ENCODE results near the gene NFIC.

NFIC gene

DNA sequence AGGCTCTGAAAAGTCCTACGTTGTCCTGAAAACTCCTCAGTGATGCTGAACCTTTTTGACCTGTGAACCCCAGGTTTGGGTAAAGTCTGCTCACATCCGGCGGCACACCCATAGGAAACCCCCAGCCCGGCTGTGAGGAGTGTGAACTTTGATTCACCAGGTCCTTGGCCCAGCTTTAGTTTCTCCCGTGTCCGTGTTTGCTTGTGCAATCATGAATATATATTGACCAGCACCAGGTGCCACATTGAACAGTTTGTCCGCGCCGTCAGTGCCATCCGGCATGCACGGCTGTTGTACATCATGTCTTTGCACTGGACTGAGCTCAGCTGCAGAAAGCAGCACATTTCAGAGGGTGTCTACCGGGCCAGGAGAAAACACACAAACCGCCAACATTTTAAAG is 45.3 kb downstream of the NFIC start:
- no peak for DNase-seq
- Histone ChIP-seq H3K27ac (peak overlapping the region in 1 of 2 donors; percentile 27), H3K36me3 (peaks cover 0 to 38% (median 0%) of the 10 kb centered on the region in 3 donors), H3K27me3 (no peaks in the 10 kb centered on the region), H3K4me1 (peaks cover 0 to 52% (median 36%) of the 10 kb centered on the region in 4 donors), H3K9me3 (no peaks in the 10 kb centered on the region), H3K4me3 (no peak overlapping the region)
- intact Hi-C loops (cut with DNase I; ENCODE audit: low total_unique reads), result no loop called here
- TF ChIP-seq, protein P1, sequence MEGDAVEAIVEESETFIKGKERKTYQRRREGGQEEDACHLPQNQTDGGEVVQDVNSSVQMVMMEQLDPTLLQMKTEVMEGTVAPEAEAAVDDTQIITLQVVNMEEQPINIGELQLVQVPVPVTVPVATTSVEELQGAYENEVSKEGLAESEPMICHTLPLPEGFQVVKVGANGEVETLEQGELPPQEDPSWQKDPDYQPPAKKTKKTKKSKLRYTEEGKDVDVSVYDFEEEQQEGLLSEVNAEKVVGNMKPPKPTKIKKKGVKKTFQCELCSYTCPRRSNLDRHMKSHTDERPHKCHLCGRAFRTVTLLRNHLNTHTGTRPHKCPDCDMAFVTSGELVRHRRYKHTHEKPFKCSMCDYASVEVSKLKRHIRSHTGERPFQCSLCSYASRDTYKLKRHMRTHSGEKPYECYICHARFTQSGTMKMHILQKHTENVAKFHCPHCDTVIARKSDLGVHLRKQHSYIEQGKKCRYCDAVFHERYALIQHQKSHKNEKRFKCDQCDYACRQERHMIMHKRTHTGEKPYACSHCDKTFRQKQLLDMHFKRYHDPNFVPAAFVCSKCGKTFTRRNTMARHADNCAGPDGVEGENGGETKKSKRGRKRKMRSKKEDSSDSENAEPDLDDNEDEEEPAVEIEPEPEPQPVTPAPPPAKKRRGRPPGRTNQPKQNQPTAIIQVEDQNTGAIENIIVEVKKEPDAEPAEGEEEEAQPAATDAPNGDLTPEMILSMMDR (IDR thresholded peaks at IDR 0.05), result no peak

DNA sequence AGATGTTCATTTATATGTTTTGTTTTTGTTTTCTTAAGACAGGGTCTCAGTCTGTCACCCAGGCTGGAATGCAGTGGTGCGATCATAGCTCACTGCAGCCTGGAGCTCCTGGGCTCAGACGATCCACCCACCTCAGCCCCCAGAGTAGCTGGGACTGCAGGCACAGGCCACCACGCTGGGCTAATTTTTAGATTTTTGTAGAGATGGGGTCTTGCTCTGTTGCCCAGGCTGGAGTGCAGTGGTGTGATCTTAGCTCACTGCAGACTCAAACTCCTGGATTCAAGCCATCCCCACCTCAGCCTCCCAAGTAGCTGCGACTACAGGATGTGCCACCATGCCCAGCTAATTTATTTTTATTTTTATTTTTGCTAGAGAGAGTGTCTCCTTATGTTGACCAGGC is 45.7 kb downstream of the NFIC start:
- Histone ChIP-seq H3K9me3 (no peaks in the 10 kb centered on the region), H3K27me3 (no peaks in the 10 kb centered on the region), H3K4me1 (peaks cover 0 to 48% (median 33%) of the 10 kb centered on the region in 4 donors), H3K27ac (peak overlapping the region in 1 of 2 donors; percentile 19), H3K4me3 (no peak overlapping the region), H3K36me3 (peaks cover 0 to 38% (median 0%) of the 10 kb centered on the region in 3 donors)
- intact Hi-C loops (cut with DNase I; ENCODE audit: low total_unique reads), result no loop called here
- DNase-seq, result no peak
- TF ChIP-seq, protein P1 (IDR thresholded peaks at IDR 0.05), result no peak

GRCh38 chr19:3413796-3414327 is 47.5 kb downstream of the NFIC start:
- no peaks in the 10 kb centered on the region for H3K27me3 ChIP-seq
- intact Hi-C loops (cut with DNase I; ENCODE audit: low total_unique reads), result no loop called here

GRCh38 chr19:3415695-3416094 is 49.3 kb downstream of the NFIC start:
- TF ChIP-seq, protein P1 (IDR thresholded peaks at IDR 0.05), result no peak
- Histone ChIP-seq H3K36me3 (peaks cover 0 to 34% (median 0%) of the 10 kb centered on the region in 3 donors), H3K27me3 (no peaks in the 10 kb centered on the region), H3K4me3 (no peak overlapping the region), H3K9me3 (no peaks in the 10 kb centered on the region), H3K4me1 (peaks cover 0 to 15% (median 6%) of the 10 kb centered on the region in 4 donors), H3K27ac (no peak overlapping the region)
- DNase-seq, result no peak
- intact Hi-C loops (cut with DNase I; ENCODE audit: low total_unique reads), result no loop called here

More at GRCh38 chr19:3413796-3414327, 47.5 kb downstream of the NFIC start:
- no peak for DNase-seq
- TF ChIP-seq, protein P1 (IDR thresholded peaks at IDR 0.05), result no peak
- Histone ChIP-seq H3K9me3 (no peaks in the 10 kb centered on the region), H3K36me3 (peaks cover 0 to 38% (median 0%) of the 10 kb centered on the region in 3 donors), H3K4me3 (no peak overlapping the region), H3K4me1 (peaks cover 0 to 32% (median 21%) of the 10 kb centered on the region in 4 donors), H3K27ac (no peak overlapping the region)

DNA sequence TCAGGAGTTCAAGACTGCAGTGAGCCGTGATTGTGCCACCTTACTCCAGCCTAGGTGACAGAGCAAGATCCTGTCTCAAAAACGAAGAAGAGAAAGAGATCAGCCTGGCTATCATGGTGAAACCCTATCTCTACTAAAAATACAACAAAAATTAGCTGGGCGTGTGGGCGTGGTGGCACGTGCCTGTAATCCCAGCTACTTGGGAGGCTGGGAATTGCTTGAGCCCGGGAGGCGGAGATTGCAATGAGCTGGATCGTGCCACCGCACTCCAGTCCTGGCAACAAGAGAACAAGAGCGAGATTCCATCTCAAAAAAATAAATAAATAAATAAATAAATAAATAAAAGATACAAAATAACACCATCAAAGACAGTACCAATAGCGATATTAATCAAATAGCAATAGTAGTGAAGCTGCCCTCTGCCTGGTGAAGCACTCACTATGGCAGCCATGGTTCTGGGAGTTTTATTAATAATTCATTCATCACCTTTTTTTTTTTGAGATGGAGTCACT is 53.9 kb downstream of the NFIC start:
- Histone ChIP-seq H3K36me3 (peaks cover 3 to 17% (median 6%) of the 10 kb centered on the region in 3 donors), H3K27ac (no peak overlapping the region), H3K9me3 (no peaks in the 10 kb centered on the region), H3K4me1 (peaks cover 5 to 40% (median 23%) of the 10 kb centered on the region in 4 donors), H3K27me3 (no peaks in the 10 kb centered on the region), H3K4me3 (no peak overlapping the region)
- TF ChIP-seq, protein P1 (IDR thresholded peaks at IDR 0.05), result no peak
- intact Hi-C loops (cut with DNase I; ENCODE audit: low total_unique reads), result no loop called here
- DNase-seq, result no peak
